ENCODE measurements around the gene ANKRD36C.
A peak's percentile ranks its signal among the peaks of the same experiment; 100 is the strongest.
"Not testable (repeated sequence)": the region's sequence is repeated elsewhere in the genome, so short reads cannot be mapped to it uniquely, and the experiment has no call there.

Gene ANKRD36C

DNA sequence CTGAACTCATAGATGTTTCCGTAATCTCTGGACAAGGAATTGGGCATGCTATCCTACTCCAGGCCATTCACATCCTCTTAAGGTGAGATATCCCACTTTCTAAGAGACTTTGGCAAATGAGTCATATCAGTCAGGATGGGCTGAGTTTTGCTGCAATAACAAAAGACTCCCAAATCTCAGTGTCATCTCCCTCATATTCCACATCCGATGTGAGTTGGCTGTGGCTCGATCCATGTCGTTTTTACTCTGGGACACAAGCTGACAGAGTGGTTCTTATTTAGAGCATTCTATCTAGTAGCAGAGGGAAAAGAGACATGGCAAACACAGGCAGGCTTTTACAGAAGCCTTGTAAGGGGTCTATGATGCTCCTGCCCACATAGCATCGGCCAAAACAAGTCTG, 14.6 kb upstream of the ANKRD36C start:
- not testable (repeated sequence) for DNase-seq

- DNase-seq, result peak; percentile 45
Observed at GRCh38 chr2:95992520-95993272, 1.1 kb upstream of the ANKRD36C start.

DNA sequence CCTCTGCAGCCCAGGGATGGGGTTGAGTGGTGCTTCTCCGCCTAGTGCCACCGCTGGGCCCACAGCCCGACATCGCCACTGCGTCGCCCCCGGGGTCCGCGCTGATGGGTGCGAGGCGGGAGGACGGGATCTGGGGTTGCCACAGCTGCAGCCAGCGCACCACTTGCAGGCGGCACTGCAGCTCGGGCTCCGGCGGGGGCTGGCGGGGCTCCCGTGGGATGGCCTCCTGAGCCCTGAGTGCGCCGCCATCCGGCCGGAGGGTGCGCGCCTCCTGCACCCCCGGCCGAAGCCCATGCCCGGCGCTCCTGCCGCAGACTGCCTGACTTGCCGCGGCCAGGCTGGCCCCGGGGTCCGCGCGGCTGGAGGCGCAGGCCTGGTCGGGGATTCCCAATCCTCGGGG, 478 bp upstream of the ANKRD36C start:
- not testable (repeated sequence) for DNase-seq

- not testable (repeated sequence) for DNase-seq
Observed at GRCh38 chr2:95990884-95991283, 740 bp downstream of the ANKRD36C start.

GRCh38 chr2:95951662-95952061, 40.0 kb downstream of the ANKRD36C start:
- not testable (repeated sequence) for DNase-seq

DNA sequence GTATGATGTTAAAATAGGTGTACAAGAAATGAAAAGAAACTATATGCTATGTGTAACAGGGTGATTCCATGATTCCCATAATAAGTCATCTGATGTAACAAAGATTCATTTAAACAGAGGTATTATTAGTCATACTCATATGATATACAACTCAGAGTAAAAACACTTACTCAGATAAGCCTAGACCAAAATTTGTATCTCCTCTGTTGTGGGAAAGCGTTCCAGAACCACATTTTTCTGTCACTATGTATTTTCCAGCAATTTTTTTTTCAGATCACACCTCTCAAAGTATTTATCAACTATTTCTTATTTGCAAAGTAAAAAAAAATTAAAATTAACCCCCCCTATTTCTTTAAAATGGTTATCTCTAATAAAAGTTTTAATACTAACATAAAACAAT, 43.6 kb downstream of the ANKRD36C start:
- peak; percentile 8 for DNase-seq

- DNase-seq, result not testable (repeated sequence)
Observed at GRCh38 chr2:95939947-95940346, 51.7 kb downstream of the ANKRD36C start.

GRCh38 chr2:95930740-95931139, 60.9 kb downstream of the ANKRD36C start:
- DNase-seq, result not testable (repeated sequence)

- DNase-seq, result peak; percentile 2
Observed at GRCh38 chr2:95917007-95917406, 74.6 kb downstream of the ANKRD36C start.

DNA sequence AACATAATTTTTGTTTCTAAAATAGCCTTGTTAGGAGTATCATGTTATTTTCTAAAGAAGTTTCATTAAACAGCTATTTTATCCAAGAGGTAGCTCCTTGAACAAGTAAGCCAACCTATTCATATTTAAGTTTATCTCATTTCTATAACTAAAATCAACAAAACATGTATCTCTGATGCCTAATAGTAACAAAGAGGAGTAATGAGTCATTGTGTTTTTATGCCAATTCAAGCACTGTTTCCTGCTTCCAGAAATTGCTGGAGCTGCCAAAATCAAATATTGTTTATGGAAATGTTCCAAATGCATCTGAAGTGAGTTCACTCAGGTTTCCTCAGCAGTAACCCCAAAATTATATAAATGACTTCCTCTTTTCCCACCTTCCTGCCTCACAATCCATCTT, 76.5 kb downstream of the ANKRD36C start:
- DNase-seq, result not testable (repeated sequence)

DNA sequence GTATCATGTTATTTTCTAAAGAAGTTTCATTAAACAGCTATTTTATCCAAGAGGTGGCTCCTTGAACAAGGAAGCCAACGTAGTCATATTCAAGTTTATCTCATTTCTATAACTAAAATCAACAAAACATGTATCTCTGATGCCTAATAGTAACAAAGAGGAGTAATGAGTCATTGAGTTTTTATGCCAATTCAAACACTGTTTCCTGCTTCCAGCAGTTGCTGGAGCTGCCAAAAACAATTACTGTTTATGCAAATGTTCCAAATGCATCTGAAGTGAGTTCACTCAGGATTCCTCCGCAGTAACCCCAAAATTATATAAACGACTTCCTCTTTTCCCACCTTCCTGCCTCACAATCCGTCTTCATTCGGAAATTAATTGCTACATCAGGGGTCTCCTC, 80.2 kb downstream of the ANKRD36C start:
- DNase-seq, result peak; percentile 68

GRCh38 chr2:95894443-95894842, 97.2 kb downstream of the ANKRD36C start:
- DNase-seq, result not testable (repeated sequence)

GRCh38 chr2:95867929-95868328, 123.7 kb downstream of the ANKRD36C start:
- not testable (repeated sequence) for DNase-seq

DNA sequence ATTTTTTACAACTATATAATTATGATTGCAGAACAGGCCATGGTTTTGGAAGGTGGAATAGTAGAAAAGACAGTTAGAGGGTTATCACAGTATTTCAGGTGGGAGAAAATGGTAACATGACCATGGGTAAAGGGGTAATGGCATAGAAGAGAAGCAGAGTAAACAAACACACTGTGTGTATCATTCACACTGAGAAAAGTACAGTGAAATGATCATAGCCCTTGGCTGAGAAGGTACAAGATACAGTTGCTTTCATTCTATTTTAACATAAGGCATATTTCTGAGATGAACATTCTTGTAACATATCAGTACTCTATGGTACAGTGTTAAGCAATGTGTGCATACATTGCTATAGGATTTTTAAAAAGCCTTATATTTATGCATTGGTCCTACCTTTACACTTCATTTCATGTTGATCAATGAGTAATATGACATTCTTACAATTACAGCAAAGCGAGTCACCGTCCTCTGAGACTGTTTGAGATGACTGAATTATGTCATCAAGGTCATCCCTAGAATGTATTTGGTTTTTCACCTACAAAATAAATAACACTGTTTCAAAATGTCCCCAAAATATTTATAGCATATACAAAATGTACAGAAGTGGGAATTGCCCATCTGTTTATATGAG, 124.5 kb downstream of the ANKRD36C start:
- DNase-seq, result not testable (repeated sequence)

GRCh38 chr2:95862121-95862520, 129.5 kb downstream of the ANKRD36C start:
- not testable (repeated sequence) for DNase-seq

DNA sequence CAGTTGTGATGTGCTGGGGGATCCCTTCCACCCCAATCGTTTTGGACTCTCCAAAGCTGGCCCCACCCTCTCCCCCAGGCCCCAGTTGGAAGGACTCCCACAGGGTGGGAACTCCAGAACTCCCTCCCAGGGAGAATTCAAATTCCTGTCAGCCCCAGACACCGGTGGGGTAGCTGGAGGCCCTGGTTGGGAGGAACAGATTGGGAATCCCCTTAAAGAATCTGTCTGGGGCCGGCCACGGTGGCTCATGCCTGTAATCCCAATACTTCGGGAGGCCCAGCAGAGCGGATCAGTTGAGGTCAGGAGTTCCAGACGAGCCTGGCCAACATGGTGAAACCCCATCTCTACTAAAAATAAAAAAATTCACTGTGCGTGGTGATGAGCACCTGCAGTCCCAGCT, 155.5 kb downstream of the ANKRD36C start:
- DNase-seq, result no peak

DNA sequence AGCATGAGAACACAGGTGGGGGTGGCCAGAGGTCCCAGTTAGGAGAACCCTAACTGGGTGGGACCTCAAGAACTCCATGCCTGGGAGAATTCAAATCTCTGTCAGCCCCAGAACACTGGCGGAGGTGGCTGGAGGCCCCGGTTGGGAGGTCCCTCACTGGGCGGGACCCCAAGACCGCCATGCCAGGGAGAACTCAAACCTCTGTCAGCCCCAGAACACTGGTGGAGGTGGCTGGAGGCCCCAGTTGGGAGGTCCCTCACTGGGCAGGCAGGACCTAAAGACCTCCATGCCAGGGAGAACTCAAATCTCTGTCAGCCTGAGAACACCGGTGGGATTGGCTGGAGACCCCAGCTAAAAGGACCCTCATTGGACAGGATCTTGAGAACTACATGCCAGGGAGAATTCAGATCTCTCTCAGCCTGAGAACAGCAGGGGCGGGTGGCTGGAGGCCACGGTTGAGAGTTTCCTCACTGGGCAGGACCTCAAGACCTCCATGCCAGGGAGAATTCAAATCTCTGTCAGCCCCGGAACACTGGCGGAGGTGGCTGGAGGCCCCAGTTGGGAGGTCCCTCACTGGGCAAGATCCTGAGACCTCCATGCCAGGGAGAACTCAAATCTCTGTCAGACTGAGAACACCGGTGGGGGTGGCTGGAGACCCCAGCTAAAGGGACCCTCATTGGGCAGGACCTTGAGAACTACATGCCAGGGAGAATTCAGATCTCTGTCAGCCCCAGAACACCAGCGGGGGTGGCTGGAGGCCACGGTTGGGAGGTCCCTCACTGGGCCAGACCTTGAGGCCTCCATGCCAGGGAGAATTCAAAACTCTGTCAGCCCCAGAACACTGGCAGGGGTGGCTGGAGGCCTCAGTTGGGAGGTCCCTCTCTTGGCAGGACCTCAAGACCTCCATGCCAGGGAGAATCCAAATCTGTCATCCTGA, 157.3 kb downstream of the ANKRD36C start:
- not testable (repeated sequence) for DNase-seq

DNA sequence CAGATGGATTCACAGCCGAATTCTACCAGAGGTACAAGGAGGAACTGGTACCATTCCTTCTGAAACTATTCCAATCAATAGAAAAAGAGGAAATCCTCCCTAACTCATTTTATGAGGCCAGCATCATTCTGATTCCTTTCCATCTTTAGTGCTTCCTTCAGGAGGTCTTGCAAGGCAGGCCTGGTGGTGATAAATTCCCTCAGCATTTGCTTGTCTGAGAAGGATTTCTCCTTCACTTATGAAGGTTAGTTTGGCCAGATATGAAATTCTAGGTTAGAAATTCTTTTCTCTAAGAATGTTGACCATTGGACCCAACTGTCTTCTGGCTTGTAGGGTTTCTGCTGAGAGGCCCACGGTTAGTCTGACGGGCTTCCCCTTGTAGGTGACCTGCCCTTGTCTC, 167.4 kb downstream of the ANKRD36C start:
- DNase-seq, result not testable (repeated sequence)

- not testable (repeated sequence) for DNase-seq
Observed at GRCh38 chr2:95817521-95817920, 174.1 kb downstream of the ANKRD36C start.

GRCh38 chr2:95813311-95813710, 178.3 kb downstream of the ANKRD36C start:
- DNase-seq, result peak; percentile 23

DNA sequence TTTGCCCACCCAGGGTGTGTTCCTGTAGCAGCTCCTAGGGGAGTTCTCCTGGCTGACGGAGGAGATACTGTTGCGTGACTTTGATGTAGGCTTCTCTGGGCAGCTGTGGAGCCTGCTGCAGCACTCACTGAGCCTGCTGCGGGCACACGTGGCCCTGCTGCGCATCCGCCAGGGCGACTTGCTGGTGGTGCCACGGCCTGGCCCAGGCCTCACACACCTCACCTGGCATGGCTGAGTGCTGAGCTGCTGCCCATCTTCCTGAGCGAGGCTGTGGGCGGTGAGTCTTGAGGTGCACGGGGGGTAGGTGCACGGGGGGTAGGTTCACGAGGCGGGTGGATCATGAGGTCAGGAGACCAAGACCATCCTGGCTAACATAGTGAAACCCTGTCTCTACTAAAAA, 191.7 kb downstream of the ANKRD36C start:
- DNase-seq, result no peak

GRCh38 chr2:95799147-95799889, 192.3 kb downstream of the ANKRD36C start:
- DNase-seq, result not testable (repeated sequence)
